IPS-18a (cell line): ENCODE measurements around the gene COL4A2.

Source experiments
- H3K27ac ChIP-seq: one replicate; pipeline ENCODE4 v1.5.1; 2013; ENCODE audit warnings: low read length
- H3K27me3 ChIP-seq: one replicate; pipeline ENCODE4 v1.6.1; 2013; ENCODE audit warnings: mild to moderate bottlenecking, low read length; ENCODE audit not compliant: control insufficient read depth, insufficient read depth
- H3K36me3 ChIP-seq: one replicate; pipeline ENCODE4 v1.6.1; 2013; ENCODE audit warnings: low read depth, low read length; ENCODE audit not compliant: control insufficient read depth
- H3K4me1 ChIP-seq: one replicate; pipeline ENCODE4 v1.6.1; 2013; ENCODE audit warnings: low read depth, low read length; ENCODE audit not compliant: control insufficient read depth
- H3K4me3 ChIP-seq: one replicate; pipeline ENCODE4 v1.5.1; 2013; ENCODE audit warnings: low read length
- H3K9ac ChIP-seq: one replicate; pipeline ENCODE4 v1.6.1; 2013; ENCODE audit warnings: mild to moderate bottlenecking, low read length, moderate library complexity
- H3K9me3 ChIP-seq: one replicate; pipeline ENCODE4 v1.6.1; 2013; ENCODE audit warnings: low read depth, low read length; ENCODE audit not compliant: control insufficient read depth

Gene COL4A2

DNA sequence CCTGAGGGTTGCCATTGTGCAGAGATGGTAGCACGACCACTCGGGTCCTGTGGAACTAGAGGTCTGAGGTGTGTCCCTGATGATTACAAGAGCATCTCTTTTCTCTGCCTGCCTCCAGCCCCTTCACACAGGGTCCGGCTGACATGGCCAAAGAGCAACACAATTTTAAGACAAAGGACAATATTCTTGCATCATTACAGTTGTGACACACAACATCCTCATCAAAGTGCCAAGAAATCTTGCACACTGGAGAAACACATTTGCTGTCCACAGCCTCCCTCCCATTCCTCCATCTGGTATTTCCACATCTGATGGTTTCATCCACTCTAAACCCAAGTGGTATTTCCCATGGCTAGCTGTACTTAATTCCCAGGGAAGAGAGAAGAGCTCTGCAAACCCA lies 12.9 kb upstream of the COL4A2 start:
- H3K4me1 ChIP-seq, result peaks cover 9% of the 10 kb centered on the region

DNA sequence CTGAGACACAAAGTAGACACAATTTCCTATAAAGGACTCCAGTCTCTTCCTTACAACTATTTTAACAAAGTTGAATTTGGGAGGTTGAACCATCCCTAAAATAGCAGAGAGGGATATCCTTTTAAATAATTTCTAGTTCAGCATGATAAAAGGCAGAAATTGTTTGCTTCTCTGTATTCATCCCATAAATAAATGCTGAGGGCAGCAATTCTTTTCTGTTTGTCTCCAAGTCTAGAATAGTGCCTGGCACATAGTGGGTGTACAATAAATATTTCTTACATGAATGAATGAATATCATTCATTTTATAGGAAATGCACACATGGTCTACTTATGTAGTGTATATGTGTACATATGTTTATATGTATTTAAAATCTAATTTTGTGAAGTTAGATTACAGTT lies 12.5 kb upstream of the COL4A2 start:
- peaks cover 13% of the 10 kb centered on the region for H3K4me1 ChIP-seq
- no peaks in the 10 kb centered on the region for H3K27me3 ChIP-seq
- no peak overlapping the region for H3K27ac ChIP-seq
- H3K4me3 ChIP-seq, result no peak overlapping the region
- H3K9ac ChIP-seq, result no peak overlapping the region
- H3K9me3 ChIP-seq, result no peaks in the 10 kb centered on the region
- H3K36me3 ChIP-seq, result no peaks in the 10 kb centered on the region

More for the DNA sequence above, 12.9 kb upstream of the COL4A2 start:
- H3K9me3 ChIP-seq, result no peaks in the 10 kb centered on the region
- no peaks in the 10 kb centered on the region for H3K27me3 ChIP-seq
- no peak overlapping the region for H3K4me3 ChIP-seq
- H3K27ac ChIP-seq, result no peak overlapping the region
- no peak overlapping the region for H3K9ac ChIP-seq
- no peaks in the 10 kb centered on the region for H3K36me3 ChIP-seq

- Histone ChIP-seq H3K4me3 (no peak overlapping the region), H3K9ac (no peak overlapping the region), H3K4me1 (peaks cover 13% of the 10 kb centered on the region), H3K36me3 (no peaks in the 10 kb centered on the region), H3K27ac (no peak overlapping the region), H3K9me3 (no peaks in the 10 kb centered on the region), H3K27me3 (no peaks in the 10 kb centered on the region)
These were observed 10.1 kb upstream of the COL4A2 start for GRCh38 chr13:110297011-110297410.

- Histone ChIP-seq H3K27me3 (no peaks in the 10 kb centered on the region), H3K4me1 (peaks cover 13% of the 10 kb centered on the region), H3K27ac (no peak overlapping the region), H3K4me3 (no peak overlapping the region), H3K36me3 (no peaks in the 10 kb centered on the region), H3K9me3 (no peaks in the 10 kb centered on the region), H3K9ac (no peak overlapping the region)
These were observed 9.1 kb upstream of the COL4A2 start for GRCh38 chr13:110297766-110298504.

GRCh38 chr13:110298505-110299282 lies 8.4 kb upstream of the COL4A2 start:
- Histone ChIP-seq H3K9ac (no peak overlapping the region), H3K9me3 (no peaks in the 10 kb centered on the region), H3K4me1 (peaks cover 13% of the 10 kb centered on the region), H3K4me3 (no peak overlapping the region), H3K27ac (no peak overlapping the region), H3K36me3 (no peaks in the 10 kb centered on the region), H3K27me3 (no peaks in the 10 kb centered on the region)

GRCh38 chr13:110299283-110299840 lies 7.7 kb upstream of the COL4A2 start:
- Histone ChIP-seq H3K9ac (no peak overlapping the region), H3K9me3 (no peaks in the 10 kb centered on the region), H3K4me1 (peaks cover 13% of the 10 kb centered on the region), H3K36me3 (no peaks in the 10 kb centered on the region), H3K27ac (no peak overlapping the region), H3K4me3 (no peak overlapping the region), H3K27me3 (no peaks in the 10 kb centered on the region)

GRCh38 chr13:110300090-110300815 lies 6.8 kb upstream of the COL4A2 start:
- peaks cover 5% of the 10 kb centered on the region for H3K27me3 ChIP-seq
- no peaks in the 10 kb centered on the region for H3K36me3 ChIP-seq
- no peak overlapping the region for H3K4me3 ChIP-seq
- no peak overlapping the region for H3K27ac ChIP-seq
- H3K4me1 ChIP-seq, result peaks cover 15% of the 10 kb centered on the region
- H3K9me3 ChIP-seq, result no peaks in the 10 kb centered on the region
- no peak overlapping the region for H3K9ac ChIP-seq

DNA sequence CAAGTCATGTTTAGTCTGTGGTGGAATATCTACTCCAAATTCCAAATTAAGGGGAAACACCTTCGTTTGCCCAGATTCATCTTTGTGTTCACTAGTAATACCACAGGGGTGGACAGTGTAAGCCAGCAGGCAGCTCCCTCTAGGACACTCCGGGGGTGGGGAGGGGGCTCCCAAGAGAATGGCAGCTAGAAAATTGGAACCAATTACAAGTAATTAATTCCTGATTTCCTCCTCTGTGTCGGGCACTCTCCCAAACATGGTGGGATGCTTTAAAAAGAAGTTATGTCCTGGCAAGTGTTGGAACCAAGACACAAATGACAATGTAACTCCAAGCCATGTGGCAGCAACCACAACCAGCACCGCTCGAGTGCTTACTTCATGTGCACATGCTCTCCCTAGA lies 6.0 kb upstream of the COL4A2 start:
- peaks cover 22% of the 10 kb centered on the region for H3K4me1 ChIP-seq
- H3K27ac ChIP-seq, result no peak overlapping the region
- H3K9ac ChIP-seq, result no peak overlapping the region
- no peak overlapping the region for H3K4me3 ChIP-seq
- H3K9me3 ChIP-seq, result no peaks in the 10 kb centered on the region
- no peaks in the 10 kb centered on the region for H3K36me3 ChIP-seq
- H3K27me3 ChIP-seq, result peaks cover 13% of the 10 kb centered on the region

- no peak overlapping the region for H3K27ac ChIP-seq
- no peak overlapping the region for H3K9ac ChIP-seq
- H3K9me3 ChIP-seq, result no peaks in the 10 kb centered on the region
- H3K36me3 ChIP-seq, result no peaks in the 10 kb centered on the region
- H3K4me3 ChIP-seq, result no peak overlapping the region
- H3K4me1 ChIP-seq, result peaks cover 22% of the 10 kb centered on the region
- H3K27me3 ChIP-seq, result peaks cover 16% of the 10 kb centered on the region
These were observed 5.2 kb upstream of the COL4A2 start for GRCh38 chr13:110301606-110302553.

DNA sequence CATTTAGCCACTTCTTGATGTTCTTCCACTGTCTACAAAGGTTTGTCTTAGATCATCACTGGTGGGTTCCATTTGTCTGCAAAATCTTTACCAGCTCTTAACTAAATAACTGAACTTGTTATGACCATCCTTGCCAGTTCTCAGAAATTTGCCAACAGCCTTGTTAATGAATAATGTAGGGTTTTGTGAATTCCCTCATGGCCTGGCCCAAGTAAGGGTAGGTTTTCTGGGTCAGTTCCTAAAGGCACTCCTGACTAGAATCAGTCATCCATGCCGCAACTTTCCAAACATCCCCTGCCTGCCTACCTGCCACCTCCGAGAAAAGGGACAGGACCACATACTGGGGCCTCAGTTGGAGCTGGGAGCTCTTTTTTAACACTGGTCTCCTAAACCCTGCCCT lies 4.1 kb upstream of the COL4A2 start:
- H3K36me3 ChIP-seq, result no peaks in the 10 kb centered on the region
- no peak overlapping the region for H3K9ac ChIP-seq
- H3K4me1 ChIP-seq, result peaks cover 22% of the 10 kb centered on the region
- H3K27ac ChIP-seq, result no peak overlapping the region
- H3K9me3 ChIP-seq, result no peaks in the 10 kb centered on the region
- no peak overlapping the region for H3K4me3 ChIP-seq
- H3K27me3 ChIP-seq, result peaks cover 23% of the 10 kb centered on the region
